Pancreas (tissue), 10 donors: ENCODE measurements around the gene VEGFC. TPM values are rescaled to one million over a fixed set of nuclear protein-coding genes. Genes with fewer than 3 reads are reported as not detected.

Source experiments
- ATAC-seq, 4 donors: fragments of 200-7000 bp; cut with Tn5 transposase; one replicate each; pipeline versions ENCODE4 v1.8.0 to v1.9.1; 2020; ENCODE audit warnings: mild to moderate bottlenecking in 4 of 4, moderate library complexity in 4 of 4
- DNase-seq, 6 donors: peaks; one replicate each; pipeline ENCODE4 v3.0.0-alpha.2; 2020
- FAIRE-seq: peaks from 2 replicates; lab custom pipeline; 2012; peaks lifted over from hg19 to GRCh38; lab: Jason Lieb, UNC
- H3K27ac ChIP-seq, 4 donors: fragments of 200-600 bp; sonication (generic); 1 replicate in 3 of 4; 2 replicates in 1 of 4; pipeline versions ENCODE4 v1.5.0 to v1.8.0; 2020
- H3K27me3 ChIP-seq, 4 donors: fragments of 200-600 bp; one replicate each; pipeline ENCODE4 v1.8.0; 2021
- H3K36me3 ChIP-seq, 3 donors: fragments of 200-600 bp; sonication (generic) in 1 of 3; one replicate each; pipeline versions ENCODE4 v1.5.0 to v1.8.0; 2020 to 2021
- H3K4me1 ChIP-seq, 3 donors: fragments of 200-600 bp; one replicate each; pipeline ENCODE4 v1.8.0; 2021
- H3K4me3 ChIP-seq, 4 donors: fragments of 200-600 bp; sonication (generic) in 2 of 4; one replicate each; pipeline versions ENCODE4 v1.5.0 to v1.8.0; 2020 to 2021
- H3K9me3 ChIP-seq, 4 donors: fragments of 200-600 bp; one replicate each; pipeline ENCODE4 v1.8.0; 2021
- WGBS, 2 donors: extraction: QIAGEN DNeasy Blood & Tissue Kit; methylation state at CpG; one replicate each; pipeline ENCODE4 v1.1.7; 2013; 5-methylcytosine and 5-hydroxymethylcytosine counted together
- intact Hi-C, 3 donors: fragments of 100-400 bp; cut with DNase I; formaldehyde crosslinking; loops; one replicate each; pipeline versions ENCODE4 v1.11.1 to v1.14.2; 2022
- polyA plus RNA-seq, 2 donors: library from polyadenylated mRNA; stranded (reverse); fragments of 200-250 nt; gene quantifications; one replicate each; pipeline ENCODE4 v1.2.3, GENCODE V29; 2013
- total RNA-seq, 6 donors: library from RNA; stranded (reverse); fragmentation: NEBNext Ultra II Directional in 4 of 6; extraction: Animal tissue kit (Norgen Biotek cat#: 25700) in 4 of 6; gene quantifications; one replicate each; pipeline versions ENCODE4 v1.2.1 to v1.2.4, GENCODE V29; 2021 to 2023
- TF ChIP-seq, protein P1 (sequence below), 4 donors: fragments of 200-600 bp; sonication (generic) in 3 of 4; IDR thresholded peaks; one replicate each; pipeline versions ENCODE4 v1.5.0 to v1.8.0; 2021; ENCODE audit warnings: antibody characterized with exemption in 4 of 4
- donor health status: healthy with polysubstance abuse.
- donor health status: DM: no; HTN: no; CAD: no; lungs with moderate emphysema.
- donor health status: DM: no; HTN: no; CAD: no.
- donor health status: control.
- donor health status: control.
- donor health status: Bipolar disorder and iron deficiency.
- donor health status: DM: yes; HTN: yes; CAD: no.
- donor health status: DM: no; HTN: no; CAD: no.
- donor health status: DM: no; HTN: no; CAD: no.
- donor health status: DM: yes; HTN: yes; CAD: no.

Gene VEGFC
- total and polyA plus RNA-seq, 8 donors: 0.67 to 3.3 (median 1.1) TPM

DNA sequence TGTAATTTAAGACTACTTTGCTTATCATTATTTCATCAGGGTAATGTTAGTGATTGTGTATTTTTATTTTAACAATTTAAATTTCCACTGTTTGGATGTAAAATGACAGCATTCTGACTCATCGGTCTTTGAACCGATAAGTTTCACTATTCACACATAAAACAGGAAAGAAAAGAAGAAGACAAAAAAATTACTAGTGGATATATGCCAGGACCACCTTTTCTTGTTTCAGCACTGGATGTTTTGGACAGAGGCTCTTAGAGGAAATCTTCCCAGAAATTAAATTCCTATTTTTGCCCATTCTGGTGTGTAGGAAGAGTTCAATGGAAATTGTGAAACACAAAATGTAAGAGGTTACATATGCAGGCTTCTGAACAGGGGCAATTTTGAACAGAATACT lies 57.4 kb downstream of the VEGFC start:
- no peak overlapping the region for H3K27ac ChIP-seq
- ATAC-seq (no peak), DNase-seq (no peak), FAIRE-seq (no peak)
- H3K36me3 ChIP-seq: no peaks in the 10 kb centered on the region
- TF ChIP-seq, protein P1, sequence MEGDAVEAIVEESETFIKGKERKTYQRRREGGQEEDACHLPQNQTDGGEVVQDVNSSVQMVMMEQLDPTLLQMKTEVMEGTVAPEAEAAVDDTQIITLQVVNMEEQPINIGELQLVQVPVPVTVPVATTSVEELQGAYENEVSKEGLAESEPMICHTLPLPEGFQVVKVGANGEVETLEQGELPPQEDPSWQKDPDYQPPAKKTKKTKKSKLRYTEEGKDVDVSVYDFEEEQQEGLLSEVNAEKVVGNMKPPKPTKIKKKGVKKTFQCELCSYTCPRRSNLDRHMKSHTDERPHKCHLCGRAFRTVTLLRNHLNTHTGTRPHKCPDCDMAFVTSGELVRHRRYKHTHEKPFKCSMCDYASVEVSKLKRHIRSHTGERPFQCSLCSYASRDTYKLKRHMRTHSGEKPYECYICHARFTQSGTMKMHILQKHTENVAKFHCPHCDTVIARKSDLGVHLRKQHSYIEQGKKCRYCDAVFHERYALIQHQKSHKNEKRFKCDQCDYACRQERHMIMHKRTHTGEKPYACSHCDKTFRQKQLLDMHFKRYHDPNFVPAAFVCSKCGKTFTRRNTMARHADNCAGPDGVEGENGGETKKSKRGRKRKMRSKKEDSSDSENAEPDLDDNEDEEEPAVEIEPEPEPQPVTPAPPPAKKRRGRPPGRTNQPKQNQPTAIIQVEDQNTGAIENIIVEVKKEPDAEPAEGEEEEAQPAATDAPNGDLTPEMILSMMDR (IDR thresholded peaks at IDR 0.05): no peak
- no peaks in the 10 kb centered on the region for H3K4me1 ChIP-seq
- no peaks in the 10 kb centered on the region for H3K9me3 ChIP-seq
- intact Hi-C loops: no loop called here
- no peak overlapping the region for H3K4me3 ChIP-seq
- WGBS, 2 donors: 78 to 79% methylated on average over 2 of the region's 2 CpGs
- no peaks in the 10 kb centered on the region for H3K27me3 ChIP-seq

DNA sequence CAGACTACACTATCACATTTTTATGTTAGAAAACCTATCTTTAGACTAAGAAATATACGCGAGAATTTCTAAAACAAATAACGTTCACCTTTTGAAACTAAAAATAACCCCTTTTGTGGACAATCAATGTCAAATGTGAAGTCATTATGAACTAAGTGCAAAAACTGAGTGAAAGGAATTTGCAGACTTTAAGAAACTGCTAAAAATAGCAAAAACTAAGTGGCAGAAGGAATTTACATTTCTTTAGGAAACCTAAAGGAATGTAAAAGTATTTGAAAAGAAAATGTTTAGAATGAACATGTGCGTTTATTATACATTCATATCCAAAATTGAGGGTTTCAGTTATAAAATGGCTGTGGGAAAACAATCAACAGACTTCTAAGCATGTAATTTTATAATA lies 58.3 kb downstream of the VEGFC start:
- DNase-seq (no peak), ATAC-seq (no peak), FAIRE-seq (no peak)
- 28 to 31% methylated on average over 4 of the region's 4 CpGs for whole genome bisulfite sequencing, 2 donors
- intact Hi-C loops: no loop called here
- TF ChIP-seq, protein P1 (IDR thresholded peaks at IDR 0.05): no peak
- Histone ChIP-seq H3K36me3 (no peaks in the 10 kb centered on the region), H3K9me3 (no peaks in the 10 kb centered on the region), H3K27ac (no peak overlapping the region), H3K4me1 (no peaks in the 10 kb centered on the region), H3K4me3 (no peak overlapping the region), H3K27me3 (no peaks in the 10 kb centered on the region)

DNA sequence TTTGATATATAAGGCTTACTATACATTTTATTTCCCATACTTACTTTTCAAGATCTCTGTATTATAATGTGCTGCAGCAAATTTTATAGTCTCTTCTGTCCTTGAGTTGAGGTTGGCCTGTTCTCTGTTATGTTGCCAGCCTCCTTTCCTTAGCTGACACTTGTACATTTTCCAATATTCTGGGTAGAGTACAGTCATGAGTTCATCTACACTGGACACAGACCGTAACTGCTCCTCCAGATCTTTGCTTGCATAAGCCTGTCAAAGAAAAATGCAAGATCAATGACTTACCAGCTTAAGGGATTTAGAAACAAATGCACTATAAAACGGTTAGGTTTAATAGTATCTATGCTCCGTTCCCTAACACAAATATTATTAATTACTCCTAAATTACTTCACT lies 63.2 kb downstream of the VEGFC start:
- TF ChIP-seq, protein P1 (IDR thresholded peaks at IDR 0.05): no peak
- DNase-seq (no peak), FAIRE-seq (no peak), ATAC-seq (no peak)
- Histone ChIP-seq H3K4me1 (no peaks in the 10 kb centered on the region), H3K4me3 (no peak overlapping the region), H3K36me3 (no peaks in the 10 kb centered on the region), H3K27ac (no peak overlapping the region), H3K9me3 (no peaks in the 10 kb centered on the region), H3K27me3 (no peaks in the 10 kb centered on the region)
- intact Hi-C loops: no loop called here
- 35 to 43% methylated on average over 3 of the region's 3 CpGs for WGBS, 2 donors

DNA sequence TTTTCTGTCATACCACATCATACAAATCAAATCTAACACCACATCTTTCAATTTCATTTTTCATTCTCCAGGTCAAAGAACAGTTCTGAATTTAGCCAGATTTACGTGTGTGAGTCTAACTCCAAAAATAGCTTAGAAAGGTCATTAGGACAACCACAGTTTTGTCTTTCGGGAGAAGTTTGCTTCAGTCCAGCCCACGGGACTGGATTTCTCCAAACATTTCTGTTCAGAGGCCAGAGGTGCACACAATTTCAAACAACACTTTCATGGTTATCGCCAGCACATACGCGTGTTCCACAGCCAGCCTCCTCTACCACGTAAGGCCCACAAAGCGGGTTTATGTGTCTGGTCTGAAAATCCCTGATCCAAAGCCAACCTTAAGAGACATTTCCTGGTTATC lies 65.9 kb downstream of the VEGFC start:
- Histone ChIP-seq H3K36me3 (no peaks in the 10 kb centered on the region), H3K9me3 (no peaks in the 10 kb centered on the region), H3K4me1 (no peaks in the 10 kb centered on the region), H3K27ac (no peak overlapping the region), H3K27me3 (no peaks in the 10 kb centered on the region), H3K4me3 (no peak overlapping the region)
- 66 to 71% methylated on average over 8 of the region's 8 CpGs for WGBS, 2 donors
- no peak for FAIRE-seq
- ATAC-seq: no peak
- TF ChIP-seq, protein P1 (IDR thresholded peaks at IDR 0.05): no peak
- intact Hi-C loops: no loop called here
- DNase-seq: no peak

DNA sequence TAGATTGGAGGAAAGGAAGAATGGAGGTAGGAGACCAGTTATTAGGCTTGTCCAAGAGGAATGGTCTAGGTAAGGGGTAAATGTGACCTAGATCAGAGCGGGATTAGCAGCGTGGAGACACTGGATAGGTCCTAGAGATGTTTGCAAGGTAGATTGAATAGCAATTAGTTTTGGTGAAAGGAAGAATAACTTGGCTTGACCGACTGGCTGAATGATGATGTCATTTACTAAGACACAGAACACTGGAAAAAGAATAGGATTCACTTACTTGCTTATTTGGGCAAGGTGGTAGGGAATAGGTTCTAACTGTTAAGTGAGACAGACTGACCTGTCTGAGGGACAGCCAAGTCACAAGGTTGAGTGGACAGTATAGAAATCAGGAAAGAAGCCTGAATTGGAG lies 71.3 kb downstream of the VEGFC start:
- H3K9me3 ChIP-seq: no peaks in the 10 kb centered on the region
- no peak overlapping the region for H3K27ac ChIP-seq
- WGBS, 2 donors: 58 to 80% methylated on average over 3 of the region's 3 CpGs
- no peak for FAIRE-seq
- H3K4me1 ChIP-seq: no peaks in the 10 kb centered on the region
- no peak for ATAC-seq
- TF ChIP-seq, protein P1 (IDR thresholded peaks at IDR 0.05): no peak
- H3K27me3 ChIP-seq: no peaks in the 10 kb centered on the region
- no peak for DNase-seq
- H3K4me3 ChIP-seq: no peak overlapping the region
- intact Hi-C loops: no loop called here
- H3K36me3 ChIP-seq: no peaks in the 10 kb centered on the region
